Fibroblast of pulmonary artery (primary cell): ENCODE measurements around the gene IQSEC1.

Source experiments
- DNase-seq: peaks from one replicate; pipeline ENCODE4 v3.0.0-alpha.2; 2010; ENCODE audit warnings: low read depth
- H3K4me3 ChIP-seq: replicated peaks from 2 replicates; pipeline ENCODE4 v1.5.1; 2011; ENCODE audit warnings: low read depth, mild to moderate bottlenecking, control low read depth, low read length, moderate library complexity
- TF ChIP-seq, protein P1 (sequence below): IDR thresholded peaks from 2 replicates; pipeline ENCODE4 v1.5.1; 2011; ENCODE audit warnings: mild to moderate bottlenecking, control low read depth, low read length, inconsistent platforms; ENCODE audit errors: missing control alignments

The IQSEC1 gene

DNA sequence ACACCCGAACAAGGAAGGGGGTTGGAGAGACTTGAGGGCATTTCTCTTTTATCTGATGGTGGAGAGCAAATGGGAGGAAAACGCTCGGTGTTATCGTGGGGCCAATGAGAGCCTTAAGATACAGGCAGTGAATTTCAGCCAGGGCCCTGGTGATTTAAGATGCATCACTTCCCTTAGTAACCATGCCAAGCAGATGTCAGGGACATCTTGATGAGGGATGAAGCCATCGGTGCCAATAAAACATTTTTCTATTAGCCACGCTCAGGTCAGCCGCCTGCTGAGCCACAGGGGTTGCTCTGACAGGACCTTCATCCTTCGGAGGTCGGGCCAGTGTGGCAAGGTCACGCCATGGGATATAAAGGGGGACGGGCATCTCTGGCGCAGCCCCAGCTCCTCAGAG is 10.6 kb downstream of the IQSEC1 start:
- H3K4me3 ChIP-seq = no peak overlapping the region
- no peak for DNase-seq
- TF ChIP-seq, protein P1, sequence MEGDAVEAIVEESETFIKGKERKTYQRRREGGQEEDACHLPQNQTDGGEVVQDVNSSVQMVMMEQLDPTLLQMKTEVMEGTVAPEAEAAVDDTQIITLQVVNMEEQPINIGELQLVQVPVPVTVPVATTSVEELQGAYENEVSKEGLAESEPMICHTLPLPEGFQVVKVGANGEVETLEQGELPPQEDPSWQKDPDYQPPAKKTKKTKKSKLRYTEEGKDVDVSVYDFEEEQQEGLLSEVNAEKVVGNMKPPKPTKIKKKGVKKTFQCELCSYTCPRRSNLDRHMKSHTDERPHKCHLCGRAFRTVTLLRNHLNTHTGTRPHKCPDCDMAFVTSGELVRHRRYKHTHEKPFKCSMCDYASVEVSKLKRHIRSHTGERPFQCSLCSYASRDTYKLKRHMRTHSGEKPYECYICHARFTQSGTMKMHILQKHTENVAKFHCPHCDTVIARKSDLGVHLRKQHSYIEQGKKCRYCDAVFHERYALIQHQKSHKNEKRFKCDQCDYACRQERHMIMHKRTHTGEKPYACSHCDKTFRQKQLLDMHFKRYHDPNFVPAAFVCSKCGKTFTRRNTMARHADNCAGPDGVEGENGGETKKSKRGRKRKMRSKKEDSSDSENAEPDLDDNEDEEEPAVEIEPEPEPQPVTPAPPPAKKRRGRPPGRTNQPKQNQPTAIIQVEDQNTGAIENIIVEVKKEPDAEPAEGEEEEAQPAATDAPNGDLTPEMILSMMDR = no peak

DNA sequence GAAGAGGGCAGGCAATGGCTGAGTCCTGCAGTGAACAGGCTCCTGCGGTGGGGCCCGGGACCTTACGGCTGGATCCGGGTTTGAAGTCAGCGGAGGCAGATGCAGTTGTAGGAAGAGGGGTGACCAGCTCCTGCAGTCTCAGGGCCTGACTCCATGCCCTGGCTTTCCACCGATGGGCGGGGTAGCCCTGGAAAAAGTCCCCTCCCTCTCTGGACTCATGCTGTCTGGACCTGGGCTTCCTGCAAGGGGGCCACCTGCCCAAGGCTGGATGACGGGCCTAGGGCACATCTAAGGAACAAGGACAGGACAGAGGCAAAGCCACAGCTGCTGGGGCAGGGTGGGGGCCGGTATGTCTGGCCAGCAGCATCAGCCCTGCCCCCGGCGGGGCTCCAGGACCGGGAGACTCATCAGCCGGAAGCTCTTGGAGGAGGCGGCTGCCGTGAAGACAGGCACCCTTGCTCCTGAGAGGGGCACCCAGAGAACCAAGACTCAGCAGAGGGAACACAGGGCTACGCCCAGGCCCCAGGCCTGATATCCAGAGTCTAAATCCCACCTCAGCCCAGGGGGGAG is 12.8 kb downstream of the IQSEC1 start:
- TF ChIP-seq, protein P1 = no peak
- DNase-seq = no peak
- H3K4me3 ChIP-seq = no peak overlapping the region

DNA sequence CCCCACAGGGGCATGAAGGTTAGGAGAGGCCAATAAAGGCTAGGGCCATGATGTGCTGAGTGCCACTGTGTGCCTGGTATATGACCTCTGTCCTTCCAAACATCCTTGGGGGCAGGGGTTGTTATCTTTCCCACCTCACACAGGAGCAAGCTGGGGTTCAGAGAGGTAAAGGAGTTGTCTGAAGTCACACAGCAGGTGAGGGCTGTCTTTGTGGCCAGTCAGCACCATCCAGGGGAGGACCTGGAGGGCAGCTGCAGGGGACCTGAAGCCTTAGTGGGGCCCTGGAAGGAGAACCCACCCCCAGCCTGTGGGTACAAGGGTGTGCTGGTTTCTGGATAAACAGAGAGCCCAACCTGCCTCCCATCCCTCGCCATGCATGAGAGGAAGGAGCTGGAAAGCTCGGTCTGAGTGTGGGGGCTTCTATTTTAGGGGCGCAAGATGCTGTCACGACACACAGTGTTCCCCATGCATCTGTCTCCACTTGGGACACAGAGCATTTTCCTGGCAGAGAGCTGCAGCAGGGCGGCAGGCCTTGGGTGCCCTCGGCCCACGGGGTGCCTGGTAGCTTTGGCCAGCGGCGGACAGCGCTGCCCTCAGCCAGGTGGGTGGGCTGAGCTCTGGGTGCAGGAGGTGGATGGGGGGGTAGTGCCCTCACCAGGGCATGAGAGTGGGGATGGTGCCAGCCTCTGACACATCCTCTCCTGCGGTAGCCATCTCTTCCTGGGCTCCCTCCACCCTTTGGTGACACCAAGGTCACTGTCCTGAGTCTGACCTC is 14.7 kb downstream of the IQSEC1 start:
- no peak overlapping the region for H3K4me3 ChIP-seq
- no peak for DNase-seq
- TF ChIP-seq, protein P1 = no peak

DNA sequence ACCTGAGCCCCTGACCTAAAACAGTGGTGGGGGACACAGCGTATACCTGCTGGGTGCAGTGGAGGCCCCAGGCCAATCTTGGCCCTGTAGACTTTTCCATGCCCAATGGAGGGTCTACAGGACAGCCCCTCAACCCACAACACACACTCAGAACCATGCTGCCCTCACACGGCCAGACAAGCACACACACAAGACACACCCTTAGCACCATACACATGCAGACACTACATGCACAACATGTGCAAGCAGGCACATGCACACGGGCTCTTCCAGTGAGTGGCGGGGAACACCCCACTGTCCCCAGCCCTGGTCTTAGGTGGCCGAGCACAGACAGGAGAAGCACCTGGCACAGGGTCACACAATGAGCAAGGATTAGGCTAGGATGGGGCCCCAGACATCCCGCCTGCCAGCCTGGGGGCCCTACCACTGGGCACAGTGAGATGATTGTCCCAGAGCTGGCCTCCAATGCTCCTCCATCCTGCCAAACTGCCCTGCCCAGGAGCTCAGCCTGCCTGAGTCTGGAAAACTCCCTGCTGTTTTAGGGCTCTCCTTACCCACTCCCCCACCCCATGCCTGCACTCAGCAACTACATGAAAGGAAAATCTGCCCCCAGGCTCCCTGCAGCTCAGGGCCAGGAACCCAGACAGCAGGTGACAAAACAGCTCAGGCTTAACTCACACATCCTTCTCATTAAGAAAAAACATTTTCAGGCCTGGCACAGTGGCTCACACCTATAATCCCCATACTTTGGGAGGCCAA is 15.8 kb downstream of the IQSEC1 start:
- TF ChIP-seq, protein P1 = no peak
- no peak overlapping the region for H3K4me3 ChIP-seq
- DNase-seq = no peak

DNA sequence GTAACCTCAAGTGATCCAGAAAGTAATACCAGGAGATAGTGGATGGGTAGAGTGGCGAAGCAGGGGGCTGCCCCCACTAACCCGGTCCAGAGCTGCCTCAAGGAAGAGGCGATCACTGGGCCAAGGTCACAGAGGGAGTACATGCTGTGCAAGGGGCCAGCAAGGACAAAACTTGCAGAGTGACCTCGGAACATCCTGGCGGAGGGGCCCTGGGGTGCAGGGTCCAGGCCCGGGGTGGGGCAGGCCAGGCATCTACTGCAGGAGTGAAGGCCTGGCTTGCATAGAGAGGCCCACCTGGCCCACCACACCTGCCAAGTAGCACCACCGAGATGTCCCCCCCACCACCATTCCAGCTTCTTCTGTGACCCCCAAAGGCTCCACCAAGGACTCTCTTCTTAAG is 17.6 kb downstream of the IQSEC1 start:
- DNase-seq = no peak
- no peak overlapping the region for H3K4me3 ChIP-seq
- TF ChIP-seq, protein P1 = no peak

DNA sequence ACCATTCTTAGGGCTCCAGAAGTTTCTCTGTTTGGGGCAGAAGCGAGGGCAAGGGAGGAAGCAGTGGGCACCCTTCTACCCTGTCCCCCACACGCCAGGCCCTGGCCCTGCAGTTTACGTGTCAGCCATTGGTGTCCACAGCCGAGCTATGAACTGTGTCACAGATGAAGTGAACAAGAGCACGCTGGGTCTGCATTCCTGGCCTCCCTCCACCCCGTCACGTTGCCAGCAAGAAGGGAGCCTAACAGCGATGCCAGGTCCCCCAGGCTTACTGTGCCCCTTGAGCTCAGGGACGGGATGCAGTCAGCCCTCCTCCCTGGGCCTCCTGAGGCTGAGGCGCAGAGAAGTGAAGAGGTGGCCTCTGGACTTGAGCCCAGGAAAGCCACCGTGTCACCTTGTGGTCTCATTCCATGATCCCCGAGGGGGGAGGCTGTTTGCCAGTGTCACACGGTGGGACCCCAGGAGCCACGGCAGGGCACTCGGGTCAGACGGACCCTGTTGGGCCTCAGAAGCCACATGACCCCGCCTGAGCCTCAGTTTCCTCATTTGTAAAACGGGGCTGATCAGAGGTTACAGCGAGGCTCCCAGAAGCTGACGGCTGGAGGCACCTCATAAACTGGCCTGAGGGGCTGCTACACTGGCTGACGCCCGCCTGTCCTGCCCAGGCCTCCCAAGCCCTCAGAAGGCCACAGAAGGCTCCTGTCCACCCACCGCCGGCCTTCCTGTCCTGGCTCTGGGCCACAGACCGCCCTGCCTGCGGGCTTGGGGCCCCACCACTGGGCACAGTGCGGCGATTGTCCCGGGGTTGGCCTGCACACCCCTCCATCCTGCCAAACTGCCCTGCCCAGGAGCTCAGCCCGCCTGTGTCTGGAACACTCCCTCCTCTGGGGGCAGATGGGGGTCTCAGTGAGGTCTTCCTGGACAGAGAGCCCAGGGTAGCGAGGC is 18.6 kb downstream of the IQSEC1 start:
- no peak for DNase-seq
- TF ChIP-seq, protein P1 = no peak
- H3K4me3 ChIP-seq = no peak overlapping the region
